Liver (tissue), 3 donors: ENCODE measurements around the gene ANKRD17.

ENCODE experiments used
- EGR1 ChIP-seq, 2 donors: IDR thresholded peaks; 2 replicates each; pipeline ENCODE4 v1.6.1; 2016 to 2018; ENCODE audit warnings: antibody characterized with exemption in 2 of 2, low read depth in 2 of 2
- HNF4A ChIP-seq, 2 donors: conservative IDR thresholded peaks; 2 replicates each; pipeline ENCODE4 v1.6.1; 2016; ENCODE audit warnings: antibody characterized with exemption in 2 of 2, mild to moderate bottlenecking in 2 of 2
- JUND ChIP-seq, 2 donors: IDR thresholded peaks; 2 replicates each; pipeline ENCODE4 v1.6.1; 2016; ENCODE audit warnings: antibody characterized with exemption in 2 of 2
- MAX ChIP-seq: IDR thresholded peaks from 2 replicates; pipeline ENCODE4 v1.6.1; 2016; ENCODE audit warnings: antibody characterized with exemption
- NR2F2 ChIP-seq: IDR thresholded peaks from 2 replicates; pipeline ENCODE4 v1.6.1; 2016; ENCODE audit warnings: antibody characterized with exemption
- RAD21 ChIP-seq, 2 donors: IDR thresholded peaks; 2 replicates each; pipeline ENCODE4 v1.6.1; 2016; ENCODE audit warnings: antibody characterized with exemption in 2 of 2, mild to moderate bottlenecking in 2 of 2
- REST ChIP-seq: IDR thresholded peaks from 2 replicates; pipeline ENCODE4 v1.6.1; 2016; ENCODE audit warnings: antibody characterized with exemption, mild to moderate bottlenecking
- RXRA ChIP-seq, 2 donors: IDR thresholded peaks; 2 replicates each; pipeline ENCODE4 v1.6.1; 2017 to 2018; ENCODE audit warnings: antibody characterized with exemption in 2 of 2, mild to moderate bottlenecking in 1 of 2
- TF ChIP-seq, protein P1 (sequence below): IDR thresholded peaks from 2 replicates; pipeline ENCODE4 v1.6.1; 2016; ENCODE audit warnings: antibody characterized with exemption
- TF ChIP-seq, protein P2 (sequence below): fragments of 150-350 bp; IDR thresholded peaks from 2 replicates; pipeline ENCODE4 v1.5.1; 2017; ENCODE audit warnings: improper control_type of control experiment, low read depth, low read length; ENCODE audit not compliant: missing input control
- TF ChIP-seq, protein P3 (sequence below): IDR thresholded peaks from 2 replicates; pipeline ENCODE4 v1.6.1; 2016; ENCODE audit warnings: antibody characterized with exemption
- donor health status: healthy.
- donor health status: healthy.

GRCh38 chr4:73250642-73251041, 8.0 kb downstream of the ANKRD17 start:
- TF ChIP-seq HNF4A (conservative IDR thresholded peaks at IDR 0.05), result no peak
- TF ChIP-seq, protein P1, sequence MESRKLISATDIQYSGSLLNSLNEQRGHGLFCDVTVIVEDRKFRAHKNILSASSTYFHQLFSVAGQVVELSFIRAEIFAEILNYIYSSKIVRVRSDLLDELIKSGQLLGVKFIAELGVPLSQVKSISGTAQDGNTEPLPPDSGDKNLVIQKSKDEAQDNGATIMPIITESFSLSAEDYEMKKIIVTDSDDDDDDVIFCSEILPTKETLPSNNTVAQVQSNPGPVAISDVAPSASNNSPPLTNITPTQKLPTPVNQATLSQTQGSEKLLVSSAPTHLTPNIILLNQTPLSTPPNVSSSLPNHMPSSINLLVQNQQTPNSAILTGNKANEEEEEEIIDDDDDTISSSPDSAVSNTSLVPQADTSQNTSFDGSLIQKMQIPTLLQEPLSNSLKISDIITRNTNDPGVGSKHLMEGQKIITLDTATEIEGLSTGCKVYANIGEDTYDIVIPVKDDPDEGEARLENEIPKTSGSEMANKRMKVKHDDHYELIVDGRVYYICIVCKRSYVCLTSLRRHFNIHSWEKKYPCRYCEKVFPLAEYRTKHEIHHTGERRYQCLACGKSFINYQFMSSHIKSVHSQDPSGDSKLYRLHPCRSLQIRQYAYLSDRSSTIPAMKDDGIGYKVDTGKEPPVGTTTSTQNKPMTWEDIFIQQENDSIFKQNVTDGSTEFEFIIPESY, result no peak
- TF ChIP-seq, protein P2, sequence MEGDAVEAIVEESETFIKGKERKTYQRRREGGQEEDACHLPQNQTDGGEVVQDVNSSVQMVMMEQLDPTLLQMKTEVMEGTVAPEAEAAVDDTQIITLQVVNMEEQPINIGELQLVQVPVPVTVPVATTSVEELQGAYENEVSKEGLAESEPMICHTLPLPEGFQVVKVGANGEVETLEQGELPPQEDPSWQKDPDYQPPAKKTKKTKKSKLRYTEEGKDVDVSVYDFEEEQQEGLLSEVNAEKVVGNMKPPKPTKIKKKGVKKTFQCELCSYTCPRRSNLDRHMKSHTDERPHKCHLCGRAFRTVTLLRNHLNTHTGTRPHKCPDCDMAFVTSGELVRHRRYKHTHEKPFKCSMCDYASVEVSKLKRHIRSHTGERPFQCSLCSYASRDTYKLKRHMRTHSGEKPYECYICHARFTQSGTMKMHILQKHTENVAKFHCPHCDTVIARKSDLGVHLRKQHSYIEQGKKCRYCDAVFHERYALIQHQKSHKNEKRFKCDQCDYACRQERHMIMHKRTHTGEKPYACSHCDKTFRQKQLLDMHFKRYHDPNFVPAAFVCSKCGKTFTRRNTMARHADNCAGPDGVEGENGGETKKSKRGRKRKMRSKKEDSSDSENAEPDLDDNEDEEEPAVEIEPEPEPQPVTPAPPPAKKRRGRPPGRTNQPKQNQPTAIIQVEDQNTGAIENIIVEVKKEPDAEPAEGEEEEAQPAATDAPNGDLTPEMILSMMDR, result no peak
- no peak for TF ChIP-seq REST
- no peak for TF ChIP-seq MAX
- TF ChIP-seq RAD21 (IDR thresholded peaks at IDR 0.05), result no peak
- TF ChIP-seq JUND (IDR thresholded peaks at IDR 0.05), result no peak
- TF ChIP-seq, protein P3, sequence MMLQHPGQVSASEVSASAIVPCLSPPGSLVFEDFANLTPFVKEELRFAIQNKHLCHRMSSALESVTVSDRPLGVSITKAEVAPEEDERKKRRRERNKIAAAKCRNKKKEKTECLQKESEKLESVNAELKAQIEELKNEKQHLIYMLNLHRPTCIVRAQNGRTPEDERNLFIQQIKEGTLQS, result no peak
- TF ChIP-seq NR2F2, result no peak
- TF ChIP-seq RXRA (IDR thresholded peaks at IDR 0.05), result no peak
- TF ChIP-seq EGR1 (IDR thresholded peaks at IDR 0.05; ENCODE audit: low read depth in 2 of 2), result no peak
